CD4-positive, CD25-positive, alpha-beta regulatory T cell (primary cell): ENCODE data around the gene GINM1. TPM values are rescaled to one million over a fixed set of nuclear protein-coding genes. Genes with fewer than 3 reads are reported as not detected.
A peak's percentile ranks its signal among the peaks of the same experiment; 100 is the strongest.

Experiments
- ATAC-seq, 2 donors: fragments of 150-1000 bp; cut with Tn5 transposase; one replicate each; pipeline ENCODE4 v1.10.0; 2021; ENCODE audit warnings: low read depth in 2 of 2, moderate number of reproducible peaks in 2 of 2, moderate library complexity in 1 of 2
- DNase-seq, 3 donors: peaks; one replicate each; pipeline versions ENCODE4 v3.0.0 to v3.0.0-alpha.2; 2012 to 2022; ENCODE audit warnings: mixed read lengths in 1 of 3
- H3K27ac ChIP-seq: one replicate; pipeline ENCODE4 v1.7.0; 2013; ENCODE audit warnings: mild to moderate bottlenecking, low read length; ENCODE audit not compliant: insufficient read depth, poor library complexity, severe bottlenecking
- H3K27me3 ChIP-seq: one replicate; pipeline ENCODE4 v1.7.0; 2013; ENCODE audit warnings: low read length; ENCODE audit not compliant: control insufficient read depth, insufficient read depth
- H3K36me3 ChIP-seq: one replicate; pipeline ENCODE4 v1.7.0; 2013; ENCODE audit warnings: mild to moderate bottlenecking, low read length, moderate library complexity; ENCODE audit not compliant: control insufficient read depth, insufficient read depth
- H3K4me1 ChIP-seq: 2 replicates; pipeline ENCODE4 v1.7.0; 2013; ENCODE audit warnings: mild to moderate bottlenecking, low read length; ENCODE audit not compliant: insufficient read depth, control insufficient read depth, poor library complexity, severe bottlenecking
- H3K4me3 ChIP-seq: one replicate; pipeline ENCODE4 v1.7.0; 2013; ENCODE audit warnings: low read depth, mild to moderate bottlenecking, low read length, moderate library complexity
- H3K9me3 ChIP-seq, 2 experiments: 1 replicate in 1 of 2; 2 replicates in 1 of 2; pipeline ENCODE4 v1.7.0; 2013; ENCODE audit warnings: low read length in 2 of 2, mild to moderate bottlenecking in 1 of 2, moderate library complexity in 1 of 2; ENCODE audit not compliant: control insufficient read depth in 2 of 2
- H3K27ac Mint-ChIP-seq, 3 donors: one replicate each; pipeline ENCODE4 v1.8.0; 2020 to 2022; ENCODE audit warnings: mild to moderate bottlenecking in 3 of 3, mixed read lengths in 3 of 3, moderate library complexity in 2 of 3
- H3K27me3 Mint-ChIP-seq: one replicate; pipeline ENCODE4 v1.8.0; 2022; ENCODE audit warnings: mild to moderate bottlenecking, mixed read lengths
- H3K36me3 Mint-ChIP-seq: one replicate; pipeline ENCODE4 v1.8.0; 2020; ENCODE audit warnings: mixed read lengths
- H3K4me1 Mint-ChIP-seq, 4 donors: one replicate each; pipeline ENCODE4 v1.8.0; 2020 to 2022; ENCODE audit warnings: mixed read lengths in 4 of 4, mild to moderate bottlenecking in 1 of 4
- H3K4me3 Mint-ChIP-seq, 4 donors: one replicate each; pipeline ENCODE4 v1.8.0; 2020 to 2022; ENCODE audit warnings: mild to moderate bottlenecking in 4 of 4, mixed read lengths in 4 of 4, moderate library complexity in 3 of 4
- H3K9me3 Mint-ChIP-seq, 7 donors: one replicate each; pipeline ENCODE4 v1.8.0; 2020 to 2022; ENCODE audit warnings: mixed read lengths in 7 of 7, mild to moderate bottlenecking in 3 of 7, moderate library complexity in 2 of 7
- polyA plus RNA-seq, 4 donors: library from polyadenylated mRNA; unstranded; fragments of 300-500 nt; fragmentation: Illumina TruSeq; gene quantifications; one replicate each; pipeline ENCODE4 v1.2.3, GENCODE V29; 2021
- total RNA-seq: library from RNA; stranded (reverse); gene quantifications from one replicate; pipeline ENCODE4 v1.2.3, GENCODE V29; 2022

The GINM1 gene
- total and polyA plus RNA-seq, 5 donors from 2014 or later: 24.0 to 29.9 (median 26.9) TPM

DNA sequence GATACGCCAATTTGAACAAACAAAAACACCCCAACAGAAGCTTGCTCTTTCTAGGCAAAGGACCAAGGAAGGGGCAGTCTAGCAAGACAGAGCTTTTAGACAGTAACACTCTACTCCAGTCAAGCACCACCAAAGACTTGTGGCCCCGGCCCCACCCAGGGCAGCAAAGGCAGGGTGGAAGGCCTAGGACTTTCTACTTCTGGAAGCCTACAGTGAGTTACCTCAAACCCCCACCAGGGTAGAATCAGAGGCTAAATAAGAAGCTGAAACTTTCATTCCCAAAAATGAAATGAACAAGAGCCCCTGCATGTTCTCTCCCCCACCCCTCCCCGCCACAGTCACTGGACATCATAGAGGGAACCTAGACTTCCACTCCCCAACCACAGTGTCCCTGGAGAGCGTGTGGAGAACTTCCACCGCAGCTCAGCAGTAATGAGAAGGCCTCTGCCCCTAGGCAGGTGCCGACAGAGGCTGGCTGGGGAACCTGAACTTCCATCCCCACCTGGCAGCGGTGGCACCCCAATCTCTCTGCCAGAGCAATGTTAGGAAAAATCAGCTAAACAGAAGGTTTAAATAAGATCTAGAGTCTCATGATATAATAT lies 42.3 kb downstream of the GINM1 start:
- ATAC-seq: no peak
- Histone ChIP-seq H3K27me3 (no peaks in the 10 kb centered on the region), H3K4me3 (no peak overlapping the region), H3K27ac (no peak overlapping the region), H3K4me1 (peaks cover 8% of the 10 kb centered on the region), H3K9me3 (no peaks in the 10 kb centered on the region), H3K36me3 (peaks cover 7% of the 10 kb centered on the region)
- Mint-ChIP-seq H3K27ac (peak overlapping the region in 2 of 3 donors; percentile 24 to 78), H3K27me3 (no peaks in the 10 kb centered on the region), H3K4me1 (peaks cover 12 to 30% (median 17%) of the 10 kb centered on the region in 4 donors), H3K4me3 (peak overlapping the region in 2 of 4 donors; percentile 20 to 51), H3K36me3 (peaks cover 27% of the 10 kb centered on the region), H3K9me3 (peaks cover 0 to 7% (median 0%) of the 10 kb centered on the region in 7 donors)
- DNase-seq: peak in 1 of 3 donors; percentile 27

DNA sequence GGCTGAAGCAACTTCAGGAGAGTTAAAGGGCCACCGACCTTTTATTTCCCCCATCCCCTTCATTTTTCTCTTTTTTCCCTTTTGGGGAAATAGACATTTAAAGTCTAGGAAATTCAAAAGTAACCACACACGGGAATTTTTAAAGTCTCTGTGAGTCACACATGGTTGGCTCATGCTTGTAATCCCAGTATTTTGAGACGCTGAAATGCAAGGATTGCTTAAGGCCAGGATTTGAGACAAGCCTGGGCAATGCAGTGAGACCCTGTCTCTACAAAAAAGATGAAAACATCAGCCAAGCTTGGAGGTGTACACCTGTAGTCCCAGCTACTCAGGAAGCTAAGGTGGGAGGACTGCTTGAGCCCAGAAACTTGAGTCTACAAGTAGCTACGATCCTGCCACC lies 48.2 kb downstream of the GINM1 start:
- Mint-ChIP-seq H3K4me1 (peaks cover 14 to 38% (median 24%) of the 10 kb centered on the region in 4 donors), H3K36me3 (peaks cover 44% of the 10 kb centered on the region), H3K27ac (no peak overlapping the region), H3K4me3 (no peak overlapping the region), H3K27me3 (no peaks in the 10 kb centered on the region), H3K9me3 (peaks cover 0 to 7% (median 0%) of the 10 kb centered on the region in 7 donors)
- Histone ChIP-seq H3K27ac (no peak overlapping the region), H3K4me1 (no peaks in the 10 kb centered on the region), H3K4me3 (no peak overlapping the region), H3K9me3 (no peaks in the 10 kb centered on the region), H3K36me3 (peaks cover 23% of the 10 kb centered on the region), H3K27me3 (no peaks in the 10 kb centered on the region)
- no peak for DNase-seq
- no peak for ATAC-seq

DNA sequence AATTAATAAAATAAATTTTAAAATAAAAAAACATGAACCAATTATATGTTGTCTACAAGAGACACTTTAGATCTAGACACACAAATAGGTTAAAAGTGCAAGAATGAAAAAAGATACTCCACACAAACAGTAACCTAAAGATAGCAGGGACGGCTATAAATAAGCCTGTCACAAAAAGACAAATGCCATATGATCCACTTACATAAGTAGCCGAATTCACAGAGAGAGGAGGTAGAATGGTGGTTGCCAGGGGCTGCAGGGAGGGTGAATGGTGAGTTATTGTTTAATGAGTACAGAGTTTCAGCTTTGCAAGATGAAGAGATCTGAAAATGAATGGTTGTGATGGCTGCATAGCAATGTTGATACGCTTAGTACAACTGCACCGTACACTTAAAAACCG lies 49.6 kb downstream of the GINM1 start:
- Mint-ChIP-seq H3K9me3 (peaks cover 0 to 7% (median 0%) of the 10 kb centered on the region in 7 donors), H3K36me3 (peaks cover 52% of the 10 kb centered on the region), H3K4me1 (peaks cover 10 to 29% (median 21%) of the 10 kb centered on the region in 4 donors), H3K27me3 (no peaks in the 10 kb centered on the region), H3K4me3 (no peak overlapping the region), H3K27ac (no peak overlapping the region)
- no peak overlapping the region for H3K27ac ChIP-seq
- H3K36me3 ChIP-seq: peaks cover 25% of the 10 kb centered on the region
- H3K4me1 ChIP-seq: no peaks in the 10 kb centered on the region
- no peaks in the 10 kb centered on the region for H3K27me3 ChIP-seq
- no peak for ATAC-seq
- no peak for DNase-seq
- no peak overlapping the region for H3K4me3 ChIP-seq
- H3K9me3 ChIP-seq: no peaks in the 10 kb centered on the region

DNA sequence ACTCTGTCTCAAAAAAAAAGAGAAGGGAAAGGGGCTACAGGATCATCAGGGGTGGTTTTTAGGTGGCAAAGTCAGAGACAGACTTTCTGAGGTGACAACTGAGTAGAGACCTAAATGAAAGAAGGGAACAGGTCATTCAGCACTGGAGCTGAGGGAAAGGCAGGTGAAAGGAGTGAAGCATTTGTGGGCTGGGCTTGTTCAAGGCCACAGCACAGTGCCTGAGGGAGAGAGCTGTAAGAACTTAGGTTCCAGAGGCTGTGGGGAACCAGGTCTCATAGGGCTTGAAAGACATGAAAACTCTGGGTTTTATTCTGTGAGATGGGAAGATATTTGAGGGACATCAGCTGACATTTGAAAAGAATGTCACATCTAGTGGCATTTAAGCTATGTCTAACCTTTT lies 61.5 kb downstream of the GINM1 start:
- Histone ChIP-seq H3K9me3 (no peaks in the 10 kb centered on the region), H3K4me3 (no peak overlapping the region), H3K27ac (no peak overlapping the region), H3K27me3 (no peaks in the 10 kb centered on the region), H3K4me1 (no peaks in the 10 kb centered on the region), H3K36me3 (peaks cover 40% of the 10 kb centered on the region)
- peaks cover 36% of the 10 kb centered on the region for H3K36me3 Mint-ChIP-seq
- no peak for DNase-seq
- H3K27ac Mint-ChIP-seq: peak overlapping the region in 2 of 3 donors; percentile 64 to 87
- no peak for ATAC-seq
- H3K9me3 Mint-ChIP-seq: no peaks in the 10 kb centered on the region
- no peak overlapping the region for H3K4me3 Mint-ChIP-seq
- peaks cover 0 to 16% (median 11%) of the 10 kb centered on the region in 4 donors for H3K4me1 Mint-ChIP-seq
- H3K27me3 Mint-ChIP-seq: no peaks in the 10 kb centered on the region

DNA sequence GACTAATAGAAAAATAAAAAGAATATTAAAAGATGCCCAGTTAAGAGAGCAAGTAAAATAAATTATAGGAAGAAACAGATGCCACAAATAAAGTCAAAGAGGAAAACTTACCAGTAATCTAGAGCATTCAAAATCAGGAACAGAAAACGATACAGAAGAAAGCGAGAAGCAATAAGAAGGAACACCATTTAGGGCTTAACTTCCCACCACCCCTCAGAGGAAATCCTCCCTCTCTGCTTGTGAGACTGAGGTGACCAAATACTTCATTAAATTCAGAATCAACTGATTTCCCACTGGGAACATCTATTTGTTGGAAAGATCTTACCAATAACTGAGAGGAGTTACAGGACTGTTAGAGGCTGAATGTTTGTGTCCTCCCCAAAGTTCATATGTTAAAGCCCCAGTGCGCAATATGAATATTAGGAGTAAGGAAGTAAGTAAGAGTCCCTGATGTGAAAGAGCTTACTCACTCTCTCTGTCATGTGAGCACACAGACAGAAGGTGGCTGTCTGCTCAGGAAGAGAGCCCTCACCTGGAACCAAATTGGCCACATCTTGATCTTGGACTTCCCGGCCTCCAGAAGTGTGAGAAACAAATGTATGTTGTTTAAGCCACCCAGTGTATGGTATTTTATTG lies 62.8 kb downstream of the GINM1 start:
- Histone ChIP-seq H3K27ac (no peak overlapping the region), H3K9me3 (no peaks in the 10 kb centered on the region), H3K4me3 (no peak overlapping the region), H3K36me3 (peaks cover 38% of the 10 kb centered on the region), H3K27me3 (no peaks in the 10 kb centered on the region), H3K4me1 (no peaks in the 10 kb centered on the region)
- Mint-ChIP-seq H3K4me3 (no peak overlapping the region), H3K27me3 (no peaks in the 10 kb centered on the region), H3K36me3 (peaks cover 31% of the 10 kb centered on the region), H3K9me3 (no peaks in the 10 kb centered on the region), H3K4me1 (peaks cover 0 to 16% (median 11%) of the 10 kb centered on the region in 4 donors), H3K27ac (peak overlapping the region in 2 of 3 donors; percentile 13 to 55)
- DNase-seq (peak in 1 of 3 donors; percentile 28), ATAC-seq (no peak)

DNA sequence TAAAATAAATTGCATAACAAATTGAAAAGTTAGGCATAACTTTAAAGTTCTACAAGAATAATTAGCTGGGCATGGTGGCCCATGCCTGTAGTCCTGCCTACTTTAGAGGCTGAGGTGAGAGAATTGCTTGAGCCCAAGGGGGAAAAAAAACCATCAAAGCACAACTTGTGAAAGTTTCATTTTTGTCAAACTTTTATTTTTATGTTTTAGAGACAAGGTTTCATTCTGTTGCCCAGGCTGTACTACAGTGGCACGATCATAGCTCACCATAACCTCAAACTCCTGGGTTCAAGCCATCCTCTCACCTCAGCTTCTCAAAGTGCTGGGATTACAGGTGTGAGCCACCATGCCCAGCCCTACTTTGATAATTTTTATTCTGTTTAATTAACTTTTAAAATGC lies 68.1 kb downstream of the GINM1 start:
- H3K27ac Mint-ChIP-seq: no peak overlapping the region
- no peaks in the 10 kb centered on the region for H3K27me3 Mint-ChIP-seq
- peaks cover 24% of the 10 kb centered on the region for H3K36me3 Mint-ChIP-seq
- DNase-seq (no peak), ATAC-seq (no peak)
- Histone ChIP-seq H3K36me3 (peaks cover 25% of the 10 kb centered on the region), H3K4me3 (no peak overlapping the region), H3K27ac (no peak overlapping the region), H3K4me1 (no peaks in the 10 kb centered on the region), H3K27me3 (no peaks in the 10 kb centered on the region), H3K9me3 (no peaks in the 10 kb centered on the region)
- H3K9me3 Mint-ChIP-seq: no peaks in the 10 kb centered on the region
- no peak overlapping the region for H3K4me3 Mint-ChIP-seq
- H3K4me1 Mint-ChIP-seq: peaks cover 6 to 13% (median 8%) of the 10 kb centered on the region in 4 donors

DNA sequence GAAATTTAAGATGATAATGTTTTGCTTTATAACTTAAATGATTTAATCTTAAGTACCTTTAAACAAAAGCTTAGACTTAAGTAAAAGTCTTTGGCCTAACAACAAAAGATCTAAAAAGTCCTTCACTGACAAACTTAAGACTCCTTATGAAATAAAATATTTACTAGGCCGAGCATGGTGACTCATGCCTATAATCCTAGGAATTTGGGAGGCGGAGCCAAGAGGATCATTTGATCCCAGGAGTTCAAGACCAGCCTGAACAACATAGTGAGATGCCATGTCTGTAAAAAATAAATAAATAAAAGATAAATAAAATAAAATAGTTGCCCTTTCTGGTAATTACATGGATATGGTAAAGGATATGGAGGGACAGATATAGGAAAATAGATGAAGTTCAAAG lies 69.9 kb downstream of the GINM1 start:
- Histone ChIP-seq H3K36me3 (peaks cover 18% of the 10 kb centered on the region), H3K9me3 (no peaks in the 10 kb centered on the region), H3K27ac (no peak overlapping the region), H3K4me1 (no peaks in the 10 kb centered on the region), H3K4me3 (no peak overlapping the region), H3K27me3 (no peaks in the 10 kb centered on the region)
- no peak for DNase-seq
- no peak overlapping the region for H3K4me3 Mint-ChIP-seq
- peaks cover 9 to 18% (median 12%) of the 10 kb centered on the region in 4 donors for H3K4me1 Mint-ChIP-seq
- no peaks in the 10 kb centered on the region for H3K27me3 Mint-ChIP-seq
- peaks cover 21% of the 10 kb centered on the region for H3K36me3 Mint-ChIP-seq
- no peak for ATAC-seq
- H3K27ac Mint-ChIP-seq: no peak overlapping the region
- no peaks in the 10 kb centered on the region for H3K9me3 Mint-ChIP-seq
